IPS-15b (cell line): ENCODE results near the gene ADH1C.

Source experiments
- H3K27me3 ChIP-seq: one replicate; pipeline ENCODE4 v1.6.1; 2013; ENCODE audit warnings: low read length; ENCODE audit not compliant: control insufficient read depth, insufficient read depth
- H3K36me3 ChIP-seq: one replicate; pipeline ENCODE4 v1.6.1; 2013; ENCODE audit warnings: low read length; ENCODE audit not compliant: control insufficient read depth, insufficient read depth
- H3K4me1 ChIP-seq: one replicate; pipeline ENCODE4 v1.6.1; 2013; ENCODE audit warnings: mild to moderate bottlenecking, low read length; ENCODE audit not compliant: control insufficient read depth, insufficient read depth
- H3K4me3 ChIP-seq: one replicate; pipeline ENCODE4 v1.5.1; 2013; ENCODE audit warnings: low read depth, low read length
- H3K9ac ChIP-seq: one replicate; pipeline ENCODE4 v1.6.1; 2013; ENCODE audit warnings: low read depth, mild to moderate bottlenecking, low read length
- H3K9me3 ChIP-seq: one replicate; pipeline ENCODE4 v1.6.1; 2013; ENCODE audit warnings: mild to moderate bottlenecking, low read length; ENCODE audit not compliant: control insufficient read depth, insufficient read depth

Gene ADH1C

GRCh38 chr4:99290848-99291786 is 61.4 kb downstream of the ADH1C start, which contains the start of gene ADH1A:
ADH1A (minus strand) TSS chr4:99290985; CDS start chr4:99290914, 71 bp downstream.
- no peak within 1 kb of the TSS for H3K9ac ChIP-seq
- H3K36me3 ChIP-seq: no peaks in the 10 kb centered on the region
- H3K9me3 ChIP-seq: no peaks in the 10 kb centered on the region
- no peak within 1 kb of the TSS for H3K4me3 ChIP-seq
- no peaks in the 10 kb centered on the region for H3K4me1 ChIP-seq
- H3K27me3 ChIP-seq: no peaks in the 10 kb centered on the region
